ENCODE results near the gene C2orf80. TPM values are rescaled to one million over a fixed set of nuclear protein-coding genes. Genes with fewer than 3 reads are reported as not detected.

Gene C2orf80
- total and polyA plus RNA-seq, 2 donors (not counting 1 experiment from before 2014, with no cell fraction given): not detected

- Histone ChIP-seq H3K4me3 (ENCODE audit: control extremely low read depth in 1 of 5, extremely low read depth in 1 of 5, insufficient read depth in 1 of 5, low read depth in 2 of 5, low read length in 4 of 5) (no peak within 1 kb of the TSS), H3K9me3 (ENCODE audit: control extremely low read depth in 1 of 3, control insufficient read depth in 2 of 3, insufficient read depth in 1 of 3, low read length in 2 of 3) (no peaks in the 10 kb centered on the region), H2AFZ (ENCODE audit: insufficient read depth, low read depth, low read length, poor library complexity, severe bottlenecking) (no peak within 1 kb of the TSS), H3K79me2 (ENCODE audit: control insufficient read depth, insufficient read depth, low read length) (no peaks in the 10 kb centered on the region), H3K4me2 (replicated peaks; ENCODE audit: low read depth, low read length, poor library complexity, severe bottlenecking) (no peak within 1 kb of the TSS), H3K27me3 (replicated peaks in 1 of 4; ENCODE audit: control extremely low read depth in 1 of 4, control insufficient read depth in 3 of 4, insufficient read depth in 4 of 4, low read length in 3 of 4) (peaks cover 0 to 6% (median 1%) of the 10 kb centered on the region in 4 experiments), H3K9ac (ENCODE audit: low read length) (no peak within 1 kb of the TSS), H3K4me1 (ENCODE audit: control insufficient read depth in 2 of 2, insufficient read depth in 2 of 2, low read length in 2 of 2) (no peaks in the 10 kb centered on the region), H3K27ac (ENCODE audit: low read length in 2 of 2) (no peak within 1 kb of the TSS), H3K36me3 (replicated peaks in 1 of 2; ENCODE audit: control extremely low read depth in 1 of 2, control insufficient read depth in 1 of 2, extremely low read depth in 1 of 2, insufficient read depth in 2 of 2, low read length in 1 of 2) (no peaks in the 10 kb centered on the region), H4K20me1 (ENCODE audit: control insufficient read depth, insufficient read depth, low read length, poor library complexity, severe bottlenecking) (no peaks in the 10 kb centered on the region)
- Mint-ChIP-seq H3K27ac (no peak within 1 kb of the TSS), H3K9me3 (ENCODE audit: insufficient read depth) (no peaks in the 10 kb centered on the region), H3K4me1 (no peaks in the 10 kb centered on the region), H3K4me3 (no peak within 1 kb of the TSS), H3K27me3 (peaks cover 9% of the 10 kb centered on the region)
- DNase-seq (no peak), ATAC-seq (ENCODE audit: low read depth) (no peak)
- WGBS (ENCODE audit: insufficient coverage): 100% methylated on average over 2 of the region's 2 CpGs
- ChIA-PET CTCF (interaction anchor here (1.8 kb wide), 1 partner anchor 12 kb away, joined by 8 read pairs; no protein-coding TSS in a partner anchor), POLR2A (no interaction called here)
- intact Hi-C loops (cut with micrococcal nuclease): no loop called here
- TF ChIP-seq CTCF (IDR thresholded peaks at IDR 0.05) (no peak), EZH2 (IDR thresholded peaks at IDR 0.05; ENCODE audit: borderline replicate concordance, insufficient read depth, low read depth, low read length, poor library complexity, severe bottlenecking) (no peak)
These were observed 26.3 kb downstream of the C2orf80 start, which contains the start of gene CRYGA for GRCh38 chr2:208163489-208163888. Gene CRYGA (minus strand): TSS chr2:208163589. CDS start chr2:208163556, 33 bp downstream.

GRCh38 chr2:208156439-208156838 is 33.4 kb downstream of the C2orf80 start:
- intact Hi-C loops (cut with micrococcal nuclease): no loop called here
- DNase-seq (no peak), ATAC-seq (ENCODE audit: low read depth) (no peak)
- Histone ChIP-seq H4K20me1 (ENCODE audit: control insufficient read depth, insufficient read depth, low read length, poor library complexity, severe bottlenecking) (no peaks in the 10 kb centered on the region), H3K4me2 (replicated peaks; ENCODE audit: low read depth, low read length, poor library complexity, severe bottlenecking) (no peak overlapping the region), H2AFZ (ENCODE audit: insufficient read depth, low read depth, low read length, poor library complexity, severe bottlenecking) (no peak overlapping the region), H3K79me2 (ENCODE audit: control insufficient read depth, insufficient read depth, low read length) (no peaks in the 10 kb centered on the region), H3K9me3 (ENCODE audit: control extremely low read depth in 1 of 3, control insufficient read depth in 2 of 3, insufficient read depth in 1 of 3, low read length in 2 of 3) (no peaks in the 10 kb centered on the region), H3K36me3 (replicated peaks in 1 of 2; ENCODE audit: control extremely low read depth in 1 of 2, control insufficient read depth in 1 of 2, extremely low read depth in 1 of 2, insufficient read depth in 2 of 2, low read length in 1 of 2) (no peaks in the 10 kb centered on the region), H3K9ac (ENCODE audit: low read length) (no peak overlapping the region), H3K27ac (ENCODE audit: low read length in 2 of 2) (no peak overlapping the region), H3K4me1 (ENCODE audit: control insufficient read depth in 2 of 2, insufficient read depth in 2 of 2, low read length in 2 of 2) (no peaks in the 10 kb centered on the region), H3K27me3 (replicated peaks in 1 of 4; ENCODE audit: control extremely low read depth in 1 of 4, control insufficient read depth in 3 of 4, insufficient read depth in 4 of 4, low read length in 3 of 4) (no peaks in the 10 kb centered on the region), H3K4me3 (ENCODE audit: control extremely low read depth in 1 of 5, extremely low read depth in 1 of 5, insufficient read depth in 1 of 5, low read depth in 2 of 5, low read length in 4 of 5) (no peak overlapping the region)
- H3K4me3 Mint-ChIP-seq: no peak overlapping the region
- CTCF ChIA-PET: no interaction called here
- TF ChIP-seq CTCF (IDR thresholded peaks at IDR 0.05) (no peak), EZH2 (IDR thresholded peaks at IDR 0.05; ENCODE audit: borderline replicate concordance, insufficient read depth, low read depth, low read length, poor library complexity, severe bottlenecking) (no peak)
- WGBS (ENCODE audit: insufficient coverage): 60% methylated on average over 1 of the region's 2 CpGs
- peaks cover 4% of the 10 kb centered on the region for H3K9me3 Mint-ChIP-seq (ENCODE audit: insufficient read depth)
- H3K27me3 Mint-ChIP-seq: no peaks in the 10 kb centered on the region
- H3K27ac Mint-ChIP-seq: no peak overlapping the region
- POLR2A ChIA-PET: no interaction called here
- no peaks in the 10 kb centered on the region for H3K4me1 Mint-ChIP-seq

Data from B cell (primary cell).